Spleen (tissue), 11 donors: ENCODE measurements around the gene CUX1. TPM values are rescaled to one million over a fixed set of nuclear protein-coding genes. Genes with fewer than 3 reads are reported as not detected.

ENCODE experiments used
- DNase-seq: peaks from one replicate; pipeline ENCODE4 v3.0.0-alpha.2; 2020
- H3K27ac ChIP-seq, 8 donors: fragments of 200-600 bp; sonication (generic) in 7 of 8; 1 replicate in 4 of 8; 2 replicates in 4 of 8; pipeline versions ENCODE4 v1.5.0 to v1.8.0; 2016 to 2021; ENCODE audit warnings: inconsistent platforms in 4 of 8, mild to moderate bottlenecking in 4 of 8, moderate library complexity in 1 of 8
- H3K27me3 ChIP-seq, 7 donors: fragments of 200-600 bp; sonication (generic) in 6 of 7; replicated peaks in 1 of 7; 1 replicate in 4 of 7; 2 replicates in 3 of 7; pipeline versions ENCODE4 v1.5.0 to v1.8.0; 2016 to 2021; ENCODE audit warnings: inconsistent platforms in 3 of 7, mild to moderate bottlenecking in 1 of 7
- H3K36me3 ChIP-seq, 6 donors: fragments of 200-600 bp; sonication (generic) in 5 of 6; 1 replicate in 4 of 6; 2 replicates in 2 of 6; pipeline versions ENCODE4 v1.5.0 to v1.8.0; 2016 to 2021; ENCODE audit warnings: inconsistent platforms in 2 of 6
- H3K4me1 ChIP-seq, 6 donors: fragments of 200-600 bp; sonication (generic) in 5 of 6; 1 replicate in 3 of 6; 2 replicates in 3 of 6; pipeline versions ENCODE4 v1.5.0 to v1.8.0; 2016 to 2021; ENCODE audit warnings: inconsistent platforms in 3 of 6
- H3K4me3 ChIP-seq, 8 donors: fragments of 200-600 bp; sonication (generic) in 7 of 8; 1 replicate in 4 of 8; 2 replicates in 4 of 8; pipeline versions ENCODE4 v1.5.0 to v1.8.0; 2016 to 2021; ENCODE audit warnings: inconsistent platforms in 4 of 8, mild to moderate bottlenecking in 4 of 8, moderate library complexity in 2 of 8
- H3K9me3 ChIP-seq, 8 donors: fragments of 200-600 bp; sonication (generic) in 7 of 8; 1 replicate in 4 of 8; 2 replicates in 4 of 8; pipeline versions ENCODE4 v1.5.0 to v1.8.0; 2016 to 2021; ENCODE audit warnings: inconsistent platforms in 4 of 8
- CTCF ChIP-seq, 11 experiments: fragments of 200-600 bp in 7 of 11; fragments of 450-650 bp in 4 of 11; sonication (generic) in 4 of 11; IDR thresholded peaks in 8 of 11; conservative IDR thresholded peaks in 3 of 11; 1 replicate in 7 of 11; 2 replicates in 4 of 11; pipeline versions ENCODE4 v1.4.0 to v1.8.0; 2016 to 2021; ENCODE audit warnings: antibody characterized with exemption in 11 of 11, inconsistent platforms in 4 of 11, mild to moderate bottlenecking in 1 of 11
- POLR2A ChIP-seq, 3 donors: fragments of 450-650 bp; IDR thresholded peaks; one replicate each; pipeline ENCODE4 v1.5.1; 2017; ENCODE audit warnings: antibody characterized with exemption in 3 of 3, mild to moderate bottlenecking in 1 of 3
- POLR2AphosphoS5 ChIP-seq, 3 donors: sonication (generic); formaldehyde crosslinking; IDR thresholded peaks; one replicate each; pipeline ENCODE4 v1.5.1; 2017; ENCODE audit warnings: antibody characterized with exemption in 3 of 3
- WGBS, 5 donors: extraction: QIAGEN DNeasy Blood & Tissue Kit in 3 of 5; methylation state at CpG; one replicate each; pipeline versions ENCODE4 v1.1.5 to v1.1.7; 2013 to 2018; 5-methylcytosine and 5-hydroxymethylcytosine counted together
- intact Hi-C: fragments of 100-400 bp; cut with DNase I; formaldehyde crosslinking; loops from one replicate; pipeline ENCODE4 v1.15.0; 2023; ENCODE audit warnings: low total_unique reads
- polyA plus RNA-seq, 3 donors: library from polyadenylated mRNA; stranded (reverse); fragments of 200-250 nt; gene quantifications; one replicate each; pipeline ENCODE4 v1.2.1, GENCODE V29; 2013
- total RNA-seq, 7 donors: library from RNA; depleted of rRNA in 3 of 7; stranded (reverse); fragments of >200 nt in 3 of 7; fragmentation: NEBNext Ultra II Directional in 4 of 7; extraction: Animal tissue kit (Norgen Biotek cat#: 25700) in 4 of 7; gene quantifications; one replicate each; pipeline versions ENCODE4 v1.1.0 to v1.2.1, GENCODE V29; 2016 to 2021
- donor health status: healthy with polysubstance abuse.
- donor health status: DM: no; HTN: no; CAD: no; lungs with moderate emphysema.
- donor health status: DM: no; HTN: no; CAD: no.
- donor health status: Bipolar disorder and iron deficiency.
- donor health status: healthy.
- donor health status: DM: no; HTN: no; CAD: no.
- donor health status: DM: yes; HTN: yes; CAD: no.

Gene CUX1
- total and polyA plus RNA-seq, 10 donors, result 9.1 to 95.8 (median 61.9) TPM

DNA sequence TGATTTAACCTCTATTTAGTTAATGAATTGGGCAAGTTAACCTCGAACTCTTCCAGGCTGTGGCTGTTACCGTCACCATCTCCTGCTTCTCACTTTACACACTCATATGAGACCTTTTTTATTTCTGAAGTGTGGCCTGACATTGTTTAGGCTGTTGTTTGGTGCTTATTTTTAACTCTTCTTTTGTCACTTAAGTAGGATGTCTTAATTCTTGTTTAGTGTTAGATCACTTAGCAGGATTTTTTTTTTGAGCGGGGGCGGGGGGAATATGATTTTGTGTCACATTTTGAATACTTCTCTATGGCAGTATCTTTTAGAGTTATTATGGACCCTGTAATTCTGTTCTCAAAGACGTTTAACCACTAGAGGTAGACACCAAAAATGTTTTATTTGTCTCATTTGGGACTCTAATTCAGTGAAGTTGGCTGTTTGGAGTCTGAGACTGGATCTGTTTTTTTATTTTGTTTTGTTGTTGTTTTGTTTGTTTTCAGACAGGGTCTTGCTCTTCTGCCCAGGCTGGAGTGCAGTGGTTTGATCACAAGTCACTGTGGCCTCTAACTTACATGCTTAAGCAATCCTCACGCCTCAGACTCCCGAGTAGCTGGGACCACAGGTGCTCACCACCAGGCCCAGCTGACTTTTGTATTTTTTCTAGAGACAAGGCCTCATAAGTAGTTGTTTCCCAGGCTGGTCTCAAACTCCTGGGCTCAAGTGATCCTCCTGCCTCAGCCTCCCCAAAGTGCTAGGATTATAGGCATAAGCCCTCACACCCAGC lies 73.5 kb downstream of the CUX1 start:
- TF ChIP-seq POLR2A (IDR thresholded peaks at IDR 0.05) (no peak), POLR2AphosphoS5 (IDR thresholded peaks at IDR 0.05) (no peak), CTCF (IDR thresholded peaks at IDR 0.05 in 8 of 11, conservative IDR thresholded peaks at IDR 0.05 in 3 of 11) (no peak)
- Histone ChIP-seq H3K27ac (no peak overlapping the region), H3K9me3 (no peaks in the 10 kb centered on the region), H3K36me3 (no peaks in the 10 kb centered on the region), H3K4me1 (peaks cover 0 to 43% (median 9%) of the 10 kb centered on the region in 6 donors), H3K27me3 (no peaks in the 10 kb centered on the region), H3K4me3 (no peak overlapping the region)
- intact Hi-C loops, result no loop called here
- 69 to 83% (median 78%) methylated on average over 7 of the region's 7 CpGs for WGBS, 5 donors
- peak; percentile 34 for DNase-seq

DNA sequence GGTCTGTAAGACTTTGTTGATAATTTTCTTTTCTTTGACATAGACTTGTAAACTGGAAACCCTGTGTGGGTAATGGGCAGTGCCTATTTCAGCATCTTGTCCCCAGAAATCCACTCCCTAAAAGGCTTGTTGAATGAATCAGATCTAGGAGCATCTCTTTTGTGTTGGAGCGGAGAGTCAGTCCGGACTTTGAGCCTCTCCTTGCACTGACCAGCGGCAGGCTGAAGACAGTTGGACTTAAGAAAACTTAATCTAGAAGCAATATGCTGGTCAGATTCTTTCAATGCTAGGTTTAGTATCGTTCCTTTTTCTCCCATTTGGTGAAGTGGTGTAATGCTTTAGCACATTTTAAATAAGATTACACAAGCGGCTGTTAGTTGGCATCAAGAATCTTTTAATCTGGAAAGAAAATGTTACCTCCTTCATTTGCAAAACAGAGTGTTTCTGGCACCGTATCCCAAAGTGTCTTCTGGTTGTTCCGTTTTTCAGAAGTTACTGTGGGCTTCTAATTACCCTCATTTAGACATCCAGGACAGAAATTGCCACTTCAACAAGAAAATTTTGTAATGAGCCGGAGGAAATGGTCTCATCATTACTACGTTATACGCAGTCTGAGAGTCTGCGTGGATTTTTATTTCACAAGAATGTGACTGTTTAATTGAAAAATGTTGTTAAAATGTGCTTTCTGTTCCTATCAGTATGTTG lies 74.7 kb downstream of the CUX1 start:
- no peak for DNase-seq
- no peak for TF ChIP-seq POLR2AphosphoS5 (IDR thresholded peaks at IDR 0.05)
- no peak for TF ChIP-seq POLR2A (IDR thresholded peaks at IDR 0.05)
- TF ChIP-seq CTCF (IDR thresholded peaks at IDR 0.05 in 8 of 11, conservative IDR thresholded peaks at IDR 0.05 in 3 of 11), result no peak
- intact Hi-C loops, result no loop called here
- H3K27me3 ChIP-seq, result no peaks in the 10 kb centered on the region
- H3K4me3 ChIP-seq, result no peak overlapping the region
- H3K36me3 ChIP-seq, result no peaks in the 10 kb centered on the region
- peak overlapping the region in 3 of 8 donors; percentile 24 to 26 (median 24) for H3K27ac ChIP-seq
- no peaks in the 10 kb centered on the region for H3K9me3 ChIP-seq
- WGBS, 5 donors, result 57 to 80% (median 71%) methylated on average over 11 of the region's 11 CpGs
- H3K4me1 ChIP-seq, result peaks cover 0 to 43% (median 6%) of the 10 kb centered on the region in 6 donors

DNA sequence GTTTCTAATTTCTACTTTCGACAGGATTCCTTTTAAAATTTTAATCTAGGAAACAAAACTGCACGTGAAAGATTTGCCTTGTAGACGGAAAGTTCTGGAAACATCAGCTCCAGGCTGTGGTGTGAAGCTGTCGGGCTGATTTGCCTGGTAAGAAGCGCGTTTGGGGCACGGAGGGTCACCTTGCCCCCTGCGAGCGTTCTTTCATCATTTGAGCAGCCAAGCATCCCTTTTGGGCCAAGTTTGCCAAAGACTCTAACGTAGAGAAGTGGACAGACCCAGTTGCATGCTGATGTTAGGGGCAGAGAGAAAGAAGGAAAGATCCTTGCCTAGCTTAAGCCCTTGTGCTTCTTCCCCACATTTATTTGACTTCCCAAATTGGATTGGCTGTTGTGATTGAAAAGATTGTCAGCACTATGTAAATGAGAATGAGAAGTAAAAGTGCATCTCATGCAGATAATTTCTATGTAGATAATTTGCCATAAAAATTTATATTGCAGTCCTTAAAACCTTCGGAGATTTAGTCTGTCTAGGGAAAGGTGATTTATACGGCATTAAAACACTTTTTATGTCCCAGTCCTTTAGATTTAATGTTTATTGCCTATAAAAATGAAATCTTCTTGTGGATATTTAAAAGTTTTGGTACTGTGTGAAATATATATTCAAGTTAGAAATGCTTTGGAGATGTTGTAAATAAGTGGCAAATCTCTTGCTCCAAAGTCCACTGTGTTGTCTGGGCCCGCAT lies 76.1 kb downstream of the CUX1 start:
- 90 to 94% (median 92%) methylated on average over 13 of the region's 13 CpGs for WGBS, 5 donors
- Histone ChIP-seq H3K27me3 (no peaks in the 10 kb centered on the region), H3K27ac (no peak overlapping the region), H3K4me3 (no peak overlapping the region), H3K9me3 (no peaks in the 10 kb centered on the region), H3K36me3 (peaks cover 0 to 3% (median 0%) of the 10 kb centered on the region in 6 donors), H3K4me1 (peaks cover 0 to 55% (median 7%) of the 10 kb centered on the region in 6 donors)
- TF ChIP-seq POLR2AphosphoS5 (IDR thresholded peaks at IDR 0.05), result no peak
- TF ChIP-seq CTCF (IDR thresholded peaks at IDR 0.05 in 8 of 11, conservative IDR thresholded peaks at IDR 0.05 in 3 of 11), result no peak
- no peak for TF ChIP-seq POLR2A (IDR thresholded peaks at IDR 0.05)
- peak; percentile 20 for DNase-seq
- intact Hi-C loops, result no loop called here
